Aorta (tissue), 5 donors: ENCODE results near the gene WFIKKN1. TPM values are rescaled to one million over a fixed set of nuclear protein-coding genes. Genes with fewer than 3 reads are reported as not detected.

ENCODE experiments used
- ATAC-seq: fragments of 200-7000 bp; cut with Tn5 transposase; one replicate; pipeline ENCODE4 v1.9.1; 2022; ENCODE audit warnings: moderate library complexity; ENCODE audit not compliant: low FRiP score
- DNase-seq, 2 donors: peaks; one replicate each; pipeline ENCODE4 v3.0.0-alpha.2; 2020
- H3K27ac ChIP-seq, 2 donors: one replicate each; pipeline ENCODE4 v1.5.1; 2013; ENCODE audit warnings: low read length in 2 of 2, mild to moderate bottlenecking in 2 of 2, moderate library complexity in 2 of 2, control low read depth in 1 of 2, inconsistent platforms in 1 of 2, low read depth in 1 of 2
- H3K27me3 ChIP-seq, 2 donors: one replicate each; pipeline ENCODE4 v1.6.1; 2013; ENCODE audit warnings: control low read depth in 1 of 2, low read length in 1 of 2, mild to moderate bottlenecking in 1 of 2, moderate library complexity in 1 of 2; ENCODE audit not compliant: insufficient read depth in 2 of 2, control insufficient read depth in 1 of 2
- H3K36me3 ChIP-seq, 2 donors: one replicate each; pipeline ENCODE4 v1.6.1; 2013; ENCODE audit warnings: control low read depth in 1 of 2, low read length in 1 of 2, mild to moderate bottlenecking in 1 of 2; ENCODE audit not compliant: insufficient read depth in 2 of 2, control insufficient read depth in 1 of 2
- H3K4me1 ChIP-seq, 2 donors: one replicate each; pipeline ENCODE4 v1.6.1; 2013; ENCODE audit warnings: low read length in 2 of 2, control low read depth in 1 of 2, mild to moderate bottlenecking in 1 of 2, moderate library complexity in 1 of 2; ENCODE audit not compliant: insufficient read depth in 2 of 2, control insufficient read depth in 1 of 2
- H3K4me3 ChIP-seq, 2 donors: one replicate each; pipeline ENCODE4 v1.5.1; 2013; ENCODE audit warnings: low read length in 2 of 2, control low read depth in 1 of 2, mild to moderate bottlenecking in 1 of 2
- H3K9me3 ChIP-seq: one replicate; pipeline ENCODE4 v1.6.1; 2013; ENCODE audit warnings: mild to moderate bottlenecking, low read length; ENCODE audit not compliant: control insufficient read depth
- WGBS, 2 donors: extraction: QIAGEN DNeasy Blood & Tissue Kit; methylation state at CpG; one replicate each; pipeline ENCODE4 v1.1.7; 2013; 5-methylcytosine and 5-hydroxymethylcytosine counted together
- intact Hi-C, 2 donors: fragments of 100-400 bp; cut with DNase I; formaldehyde crosslinking; loops; one replicate each; pipeline versions ENCODE4 v1.14.2 to v1.15.0; 2022
- polyA plus RNA-seq, 2 donors: library from polyadenylated mRNA; stranded (reverse); fragments of 200-250 nt; gene quantifications; one replicate each; pipeline ENCODE4 v1.2.3, GENCODE V29; 2013
- total RNA-seq, 2 donors: library from RNA; stranded (reverse); fragmentation: NEBNext Ultra II Directional; extraction: Animal tissue kit (Norgen Biotek cat#: 25700); gene quantifications; one replicate each; pipeline ENCODE4 v1.2.1, GENCODE V29; 2021
- donor health status: healthy with polysubstance abuse.
- donor health status: Bipolar disorder and iron deficiency.
- donor health status: DM: no; HTN: no; CAD: no.
- donor health status: DM: no; HTN: no; CAD: no.
- donor health status: DM: yes; HTN: yes; CAD: no.

The WFIKKN1 gene
- total and polyA plus RNA-seq, 4 donors, result 0.33 to 2.2 (median 0.83) TPM

DNA sequence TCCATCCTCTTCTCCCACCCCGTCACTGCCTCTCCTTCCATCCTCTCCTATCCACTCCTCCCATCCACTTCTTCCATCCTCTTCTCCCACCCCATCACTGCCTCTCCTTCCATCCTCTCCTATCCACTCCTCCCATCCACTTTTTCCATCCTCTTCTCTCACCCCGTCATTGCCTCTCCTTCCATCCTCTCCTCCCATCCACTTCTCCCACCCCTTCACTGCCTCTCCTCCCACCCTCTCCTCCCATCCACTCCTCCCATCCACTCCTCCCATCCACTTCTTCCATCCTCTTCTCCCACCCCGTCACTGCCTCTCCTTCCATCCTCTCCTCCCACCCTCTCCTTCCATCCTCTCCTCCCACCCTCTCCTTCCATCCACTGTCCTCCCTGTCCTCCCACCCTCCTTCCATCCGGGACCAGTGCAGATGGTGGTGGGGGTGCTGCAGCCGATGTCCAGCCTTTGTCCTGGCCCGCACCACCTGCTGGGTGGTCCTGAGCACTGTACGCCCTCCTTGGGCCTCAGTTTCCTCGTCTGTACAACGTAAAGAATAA is 1.1 kb downstream of the WFIKKN1 start:
- DNase-seq (no peak), ATAC-seq (no peak)
- Histone ChIP-seq H3K4me1 (no peaks in the 10 kb centered on the region), H3K4me3 (no peak overlapping the region), H3K27ac (no peak overlapping the region), H3K36me3 (peaks cover 0 to 2% of the 10 kb centered on the region in 2 donors), H3K9me3 (no peaks in the 10 kb centered on the region), H3K27me3 (no peaks in the 10 kb centered on the region)
- WGBS, 2 donors, result 49 to 53% methylated on average over 9 of the region's 9 CpGs
- intact Hi-C loops, result no loop called here

DNA sequence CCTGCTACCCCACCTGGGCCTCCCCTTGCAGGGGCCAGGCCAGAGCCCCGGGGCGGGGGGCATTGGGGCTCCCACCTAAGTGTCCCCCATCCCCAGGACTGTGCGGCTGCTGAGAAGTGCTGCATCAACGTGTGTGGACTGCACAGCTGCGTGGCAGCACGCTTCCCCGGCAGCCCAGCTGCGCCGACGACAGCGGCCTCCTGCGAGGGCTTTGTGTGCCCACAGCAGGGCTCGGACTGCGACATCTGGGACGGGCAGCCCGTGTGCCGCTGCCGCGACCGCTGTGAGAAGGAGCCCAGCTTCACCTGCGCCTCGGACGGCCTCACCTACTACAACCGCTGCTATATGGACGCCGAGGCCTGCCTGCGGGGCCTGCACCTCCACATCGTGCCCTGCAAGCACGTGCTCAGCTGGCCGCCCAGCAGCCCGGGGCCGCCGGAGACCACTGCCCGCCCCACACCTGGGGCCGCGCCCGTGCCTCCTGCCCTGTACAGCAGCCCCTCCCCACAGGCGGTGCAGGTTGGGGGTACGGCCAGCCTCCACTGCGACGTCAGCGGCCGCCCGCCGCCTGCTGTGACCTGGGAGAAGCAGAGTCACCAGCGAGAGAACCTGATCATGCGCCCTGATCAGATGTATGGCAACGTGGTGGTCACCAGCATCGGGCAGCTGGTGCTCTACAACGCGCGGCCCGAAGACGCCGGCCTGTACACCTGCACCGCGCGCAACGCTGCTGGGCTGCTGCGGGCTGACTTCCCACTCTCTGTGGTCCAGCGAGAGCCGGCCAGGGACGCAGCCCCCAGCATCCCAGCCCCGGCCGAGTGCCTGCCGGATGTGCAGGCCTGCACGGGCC is 1.9 kb downstream of the WFIKKN1 start:
- no peaks in the 10 kb centered on the region for H3K27me3 ChIP-seq
- peaks cover 0 to 2% of the 10 kb centered on the region in 2 donors for H3K36me3 ChIP-seq
- H3K9me3 ChIP-seq, result no peaks in the 10 kb centered on the region
- no peak overlapping the region for H3K27ac ChIP-seq
- H3K4me1 ChIP-seq, result no peaks in the 10 kb centered on the region
- H3K4me3 ChIP-seq, result no peak overlapping the region
- 92 to 93% methylated on average over 61 to 67 of the region's 67 CpGs for WGBS, 2 donors
- intact Hi-C loops, result no loop called here
- DNase-seq (peak in 1 of 2 donors; percentile 42), ATAC-seq (no peak)

- peak in 1 of 2 donors; percentile 48 for DNase-seq
- no peak for ATAC-seq
- Histone ChIP-seq H3K36me3 (peaks cover 0 to 2% of the 10 kb centered on the region in 2 donors), H3K4me1 (no peaks in the 10 kb centered on the region), H3K27ac (no peak overlapping the region), H3K4me3 (no peak overlapping the region), H3K27me3 (no peaks in the 10 kb centered on the region), H3K9me3 (no peaks in the 10 kb centered on the region)
- 96% methylated on average over 68 to 74 of the region's 74 CpGs for WGBS, 2 donors
- intact Hi-C loops, result no loop called here
Measured at GRCh38 chr16:633336-634050, 2.7 kb downstream of the WFIKKN1 start.

GRCh38 chr16:634051-634670 is 3.4 kb downstream of the WFIKKN1 start:
- H3K36me3 ChIP-seq, result peaks cover 0 to 2% of the 10 kb centered on the region in 2 donors
- H3K9me3 ChIP-seq, result no peaks in the 10 kb centered on the region
- DNase-seq (no peak), ATAC-seq (no peak)
- no peak overlapping the region for H3K27ac ChIP-seq
- no peak overlapping the region for H3K4me3 ChIP-seq
- H3K4me1 ChIP-seq, result no peaks in the 10 kb centered on the region
- H3K27me3 ChIP-seq, result no peaks in the 10 kb centered on the region
- intact Hi-C loops, result no loop called here
- WGBS, 2 donors, result 91% methylated on average over 22 of the region's 22 CpGs

GRCh38 chr16:634996-635395 is 4.2 kb downstream of the WFIKKN1 start:
- H3K27me3 ChIP-seq, result no peaks in the 10 kb centered on the region
- H3K4me1 ChIP-seq, result no peaks in the 10 kb centered on the region
- H3K4me3 ChIP-seq, result no peak overlapping the region
- H3K27ac ChIP-seq, result no peak overlapping the region
- WGBS, 2 donors, result 83 to 88% methylated on average over 6 to 7 of the region's 7 CpGs
- intact Hi-C loops, result loop anchor here in 1 of 2 donors (5.0 kb wide), 1 partner anchor 48 kb away; no protein-coding TSS in a partner anchor
- DNase-seq (no peak), ATAC-seq (no peak)
- peaks cover 0 to 2% of the 10 kb centered on the region in 2 donors for H3K36me3 ChIP-seq
- no peaks in the 10 kb centered on the region for H3K9me3 ChIP-seq

DNA sequence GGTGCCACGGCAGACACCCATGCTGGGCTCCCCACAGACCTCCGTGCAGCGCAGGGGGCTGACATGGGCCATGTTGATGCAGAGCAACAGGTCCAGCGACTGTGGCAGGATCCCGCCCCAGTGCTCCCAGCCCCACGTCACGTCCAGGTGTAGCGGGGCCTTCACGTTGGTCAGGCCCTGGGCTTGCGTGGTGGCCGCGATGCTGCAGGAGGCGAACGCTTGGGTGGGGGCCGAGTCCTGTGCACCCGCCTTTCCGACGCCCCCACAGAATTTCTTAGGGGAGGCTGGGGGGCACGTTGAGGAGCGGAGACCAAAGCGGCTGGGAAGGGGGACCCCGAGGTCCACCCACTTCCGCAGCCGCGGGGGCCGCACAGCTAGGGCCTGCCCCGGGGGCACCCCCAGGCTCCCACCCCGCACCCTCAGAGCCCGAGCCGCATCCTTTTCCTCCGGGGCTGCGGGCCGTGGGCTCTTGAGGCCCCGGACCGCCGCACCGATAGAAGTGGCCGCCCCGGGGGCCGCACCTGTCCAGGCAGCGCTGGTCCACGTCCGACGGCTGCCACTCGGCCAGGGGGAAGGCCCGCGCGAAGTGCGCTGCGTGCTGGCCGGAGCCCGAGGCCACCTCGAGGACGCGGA is 4.9 kb downstream of the WFIKKN1 start:
- H3K27me3 ChIP-seq, result no peaks in the 10 kb centered on the region
- DNase-seq, result no peak
- intact Hi-C loops, result loop anchor here in 1 of 2 donors (5.0 kb wide), 1 partner anchor 48 kb away; no protein-coding TSS in a partner anchor
- H3K4me3 ChIP-seq, result peak overlapping the region; percentile 55 to 84
- no peaks in the 10 kb centered on the region for H3K4me1 ChIP-seq
- ATAC-seq, result no peak
- peaks cover 0 to 2% of the 10 kb centered on the region in 2 donors for H3K36me3 ChIP-seq
- no peak overlapping the region for H3K27ac ChIP-seq
- 4 to 6% methylated on average over 44 to 55 of the region's 55 CpGs for WGBS, 2 donors
- no peaks in the 10 kb centered on the region for H3K9me3 ChIP-seq

- Histone ChIP-seq H3K4me3 (peak within 1 kb of the TSS; percentile 84 to 86), H3K27ac (peak within 1 kb of the TSS in 1 of 2 donors; percentile 89), H3K4me1 (no peaks in the 10 kb centered on the region), H3K9me3 (no peaks in the 10 kb centered on the region), H3K27me3 (no peaks in the 10 kb centered on the region), H3K36me3 (peaks cover 0 to 2% of the 10 kb centered on the region in 2 donors)
- ATAC-seq (peak; percentile 93), DNase-seq (peak; percentile 98 to 99)
- intact Hi-C loops, result loop anchor here in 1 of 2 donors (5.0 kb wide), 1 partner anchor 49 kb away; no protein-coding TSS in a partner anchor
- WGBS, 2 donors, result 0% methylated on average over 70 to 91 of the region's 91 CpGs
Measured at GRCh38 chr16:636206-637080, 5.7 kb downstream of the WFIKKN1 start, which contains the start of gene METTL26. Gene METTL26, minus strand, starts transcription at chr16:636305. Its CDS starts 15 bp downstream, at chr16:636290.
